Mesenteric fat pad (tissue), 1 donor: Measurements from ENCODE around the gene NRG3. TPM values are rescaled to one million over a fixed set of nuclear protein-coding genes. Genes with fewer than 3 reads are reported as not detected.
"Not testable (repeated sequence)": the region's sequence is repeated elsewhere in the genome, so short reads cannot be mapped to it uniquely, and the experiment has no call there.

Experiments
- DNase-seq: peaks from one replicate; pipeline ENCODE4 v3.0.0-alpha.2; 2020; ENCODE audit warnings: low spot score
- total RNA-seq: library from RNA; stranded (reverse); fragmentation: NEBNext Ultra II Directional; extraction: Animal tissue kit (Norgen Biotek cat#: 25700); gene quantifications from one replicate; pipeline ENCODE4 v1.2.1, GENCODE V29; 2021
- donor health status: DM: yes; HTN: yes; CAD: no.

Gene NRG3
- total RNA-seq, 1 donor from 2014 or later: 0.19 TPM

- DNase-seq: no peak
Measured at GRCh38 chr10:82661701-82662100, 786.7 kb downstream of the NRG3 start.

- DNase-seq: no peak
Measured at GRCh38 chr10:82668221-82668895, 793.4 kb downstream of the NRG3 start.

DNA sequence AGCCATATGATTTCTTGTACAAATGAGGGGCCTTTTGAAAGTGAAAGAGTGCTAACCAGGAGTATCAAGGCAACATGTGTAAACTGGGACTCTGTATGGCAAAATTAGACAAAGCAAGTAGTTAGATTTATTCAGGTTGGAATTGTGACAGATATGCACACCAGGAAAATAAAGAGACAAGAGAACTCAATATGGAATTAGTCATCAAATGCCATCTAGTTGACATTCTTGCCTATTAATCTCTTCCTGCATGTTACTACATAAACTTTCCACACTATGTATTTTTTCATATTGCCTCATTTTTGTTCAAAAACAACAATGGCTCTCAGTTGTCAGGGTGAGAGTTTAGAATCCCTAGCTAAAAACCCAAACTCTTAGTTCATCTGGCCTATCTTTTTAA is 799.0 kb downstream of the NRG3 start:
- no peak for DNase-seq

DNA sequence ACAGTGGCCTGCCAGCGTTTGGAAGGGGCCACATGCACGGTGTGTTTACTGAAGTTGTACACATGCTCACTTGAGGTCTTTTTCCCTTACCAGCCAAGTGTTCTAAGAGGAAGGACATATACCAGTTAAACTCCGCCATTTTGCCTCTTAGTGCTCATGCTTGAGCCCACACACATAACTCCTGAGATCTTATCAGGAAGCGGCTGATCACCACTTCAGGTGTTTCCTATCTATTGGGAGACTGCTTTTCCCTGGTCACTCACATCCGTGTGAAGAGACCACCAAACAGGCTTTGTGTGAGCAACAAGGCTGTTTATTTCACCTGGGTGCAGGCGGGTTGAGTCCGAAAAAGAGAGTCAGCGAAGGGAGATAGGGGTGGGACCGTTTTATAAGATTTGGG is 802.9 kb downstream of the NRG3 start:
- not testable (repeated sequence) for DNase-seq

GRCh38 chr10:82678451-82678850 is 803.5 kb downstream of the NRG3 start:
- DNase-seq: not testable (repeated sequence)

GRCh38 chr10:82680608-82681007 is 805.6 kb downstream of the NRG3 start:
- no peak for DNase-seq

DNA sequence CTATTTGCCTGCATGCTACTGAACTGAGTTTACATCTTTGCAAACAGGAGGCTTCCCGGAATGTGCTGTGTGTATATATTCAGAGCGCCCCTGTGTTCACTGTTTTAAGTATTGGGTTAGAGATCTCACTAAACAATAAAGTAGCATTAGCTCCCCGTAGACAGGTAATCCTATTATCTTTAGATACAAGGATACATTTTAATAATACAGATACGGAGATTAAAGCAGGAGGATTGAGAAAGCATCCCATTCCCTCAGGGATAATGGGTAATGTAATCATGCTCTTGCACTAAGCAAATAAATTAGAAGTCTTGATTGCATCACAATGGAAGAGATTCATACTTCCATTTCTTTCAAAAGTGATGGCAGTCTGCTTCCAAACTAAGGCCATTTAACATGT is 809.0 kb downstream of the NRG3 start:
- DNase-seq: no peak

DNA sequence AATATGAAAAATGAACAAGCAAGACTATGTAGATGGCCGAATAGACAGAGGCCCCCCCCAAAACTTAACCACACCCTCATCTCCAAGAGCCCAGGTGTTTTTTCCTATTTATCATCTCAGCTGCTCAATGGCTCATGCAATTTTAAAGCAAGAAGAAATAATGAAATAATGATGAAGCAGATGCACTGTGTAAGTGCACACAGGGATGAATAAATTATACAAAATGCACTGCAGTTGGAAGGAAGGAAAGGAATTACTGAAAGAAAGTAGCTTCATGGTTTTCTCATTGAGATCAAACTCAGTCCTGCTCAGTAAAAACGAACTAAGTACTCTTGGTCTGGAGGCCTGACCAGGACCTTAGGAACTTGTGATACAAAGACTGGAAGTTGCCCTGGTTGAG is 810.1 kb downstream of the NRG3 start:
- no peak for DNase-seq

GRCh38 chr10:82691211-82691610 is 816.2 kb downstream of the NRG3 start:
- no peak for DNase-seq

- no peak for DNase-seq
Measured at GRCh38 chr10:82692458-82692857, 817.5 kb downstream of the NRG3 start.

- no peak for DNase-seq
Measured at GRCh38 chr10:82721831-82722230, 846.8 kb downstream of the NRG3 start.

DNA sequence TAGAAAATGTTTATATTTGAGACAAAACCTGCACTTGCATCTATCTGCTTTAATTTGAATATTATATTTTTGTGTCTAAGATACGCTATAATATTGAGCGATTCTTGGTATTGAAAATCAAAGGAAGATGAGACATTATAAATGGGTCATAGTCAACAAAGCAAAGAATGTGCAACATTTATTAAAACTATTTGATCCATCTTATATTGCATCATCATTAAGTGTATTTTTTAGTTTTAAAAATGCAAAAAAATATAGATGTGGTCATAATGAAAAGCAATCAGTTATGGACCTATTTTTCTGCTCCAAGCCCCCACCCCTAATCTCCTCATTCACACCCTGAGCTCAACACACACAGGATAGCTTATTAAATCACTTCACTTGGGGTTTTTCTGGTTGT is 847.3 kb downstream of the NRG3 start:
- no peak for DNase-seq

- no peak for DNase-seq
Measured at GRCh38 chr10:82736305-82736704, 861.3 kb downstream of the NRG3 start.

- no peak for DNase-seq
Measured at GRCh38 chr10:82737549-82737948, 862.6 kb downstream of the NRG3 start.

GRCh38 chr10:82738592-82738991 is 863.6 kb downstream of the NRG3 start:
- no peak for DNase-seq

DNA sequence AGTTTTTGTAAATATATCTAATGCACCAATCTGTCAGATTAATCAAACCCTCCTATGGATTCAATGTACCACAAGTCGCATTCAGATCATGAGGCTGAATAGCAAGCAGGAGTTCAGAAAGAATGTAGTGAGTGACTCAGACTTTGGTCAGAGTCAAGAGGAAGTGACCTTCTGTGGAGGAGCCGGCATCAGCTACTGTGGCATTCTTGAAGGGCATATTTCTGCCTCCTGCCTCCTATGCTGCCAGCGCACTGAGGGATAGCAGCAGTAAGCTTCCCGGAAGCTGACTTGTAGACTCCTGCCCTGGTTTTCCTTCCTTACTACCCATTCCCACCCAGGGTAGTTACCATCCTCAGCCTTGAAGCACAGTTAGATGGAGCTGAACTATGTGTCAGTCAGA is 867.5 kb downstream of the NRG3 start:
- no peak for DNase-seq

GRCh38 chr10:82742898-82743297 is 867.9 kb downstream of the NRG3 start:
- no peak for DNase-seq

- DNase-seq: no peak
Measured at GRCh38 chr10:82750538-82750937, 875.5 kb downstream of the NRG3 start.

DNA sequence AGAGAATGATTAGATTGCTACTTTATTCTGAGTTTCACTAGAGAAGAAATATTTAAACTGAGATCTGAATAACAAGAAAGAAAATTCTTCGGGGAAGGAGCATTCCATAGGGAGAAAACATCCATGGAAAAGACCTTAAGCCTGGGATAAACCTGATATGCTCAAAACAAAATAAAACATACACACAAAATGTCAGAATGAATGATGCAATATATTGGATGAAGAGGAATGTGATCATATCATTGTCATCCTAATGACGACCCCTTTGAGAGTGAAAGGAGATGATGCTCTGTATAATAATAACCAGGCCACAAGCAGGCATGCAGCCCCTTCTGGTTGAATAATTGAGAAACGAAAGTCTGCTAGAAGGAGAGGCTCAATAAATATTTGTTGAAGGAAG is 882.4 kb downstream of the NRG3 start:
- DNase-seq: no peak

GRCh38 chr10:82757901-82758300 is 882.9 kb downstream of the NRG3 start:
- DNase-seq: no peak

GRCh38 chr10:82759050-82759449 is 884.1 kb downstream of the NRG3 start:
- no peak for DNase-seq

DNA sequence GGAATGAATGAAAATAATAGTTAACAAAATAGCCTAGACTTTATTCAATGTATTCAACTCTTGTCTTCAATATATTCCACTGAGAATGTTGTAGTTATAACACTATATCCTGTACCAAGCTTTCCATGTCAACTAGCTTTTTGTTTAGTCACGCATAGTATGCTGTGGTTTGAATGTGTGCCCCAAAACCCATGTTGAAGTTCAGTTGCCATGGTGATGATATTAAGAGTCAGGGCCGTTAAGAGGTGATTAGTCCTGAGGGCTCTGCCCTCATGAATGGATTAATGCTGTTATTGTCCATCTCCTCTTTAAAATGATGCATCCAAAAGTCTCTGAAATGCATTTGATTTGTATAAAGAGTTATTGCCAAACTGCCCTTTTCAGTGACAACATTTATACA is 887.6 kb downstream of the NRG3 start:
- no peak for DNase-seq

DNA sequence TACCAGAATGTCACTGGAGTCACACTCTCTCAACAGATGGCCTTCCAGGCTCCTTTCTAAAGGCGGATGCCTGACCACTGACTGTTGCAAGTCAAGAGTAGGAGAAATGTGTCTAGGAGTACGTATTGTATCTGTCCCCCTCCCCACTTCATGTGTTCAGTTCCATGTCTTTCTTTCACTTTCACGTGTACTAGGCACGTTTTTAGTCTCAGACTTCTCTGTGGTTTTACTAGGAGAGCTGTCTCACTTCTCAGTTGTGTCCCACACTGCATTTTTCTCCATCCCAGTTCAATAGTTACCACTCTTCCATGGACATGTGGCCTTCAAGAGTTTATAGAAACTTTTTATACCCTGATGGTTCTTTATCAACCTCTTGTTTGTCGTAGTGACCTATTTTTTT is 893.0 kb downstream of the NRG3 start:
- DNase-seq: no peak

DNA sequence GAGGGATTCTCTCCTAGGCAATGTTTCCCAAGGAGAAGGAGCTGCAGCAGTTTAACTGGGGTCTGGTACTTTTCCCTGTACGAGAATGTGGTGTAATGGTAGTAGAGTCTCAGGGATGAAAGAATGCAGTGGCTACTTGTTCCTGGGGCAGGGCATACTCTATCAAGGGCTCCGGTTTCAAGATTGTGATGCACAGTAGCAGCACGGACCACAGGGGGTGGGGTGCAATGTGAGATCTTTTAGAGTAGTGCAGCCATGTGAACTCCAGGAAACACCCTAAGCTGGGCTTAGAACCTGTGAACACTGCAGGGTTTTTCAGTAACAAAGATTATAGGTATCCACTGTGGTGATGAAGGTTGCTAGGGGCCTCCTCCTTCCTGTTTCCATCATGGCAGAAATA is 903.9 kb downstream of the NRG3 start:
- DNase-seq: no peak
